ENCODE results near the gene BTBD9. TPM values are rescaled to one million over a fixed set of nuclear protein-coding genes. Genes with fewer than 3 reads are reported as not detected.
"Not testable (repeated sequence)": the region's sequence is repeated elsewhere in the genome, so short reads cannot be mapped to it uniquely, and the experiment has no call there.

BTBD9 gene
- total RNA-seq, 1 experiment from 2014 or later: 4.5 TPM

GRCh38 chr6:38144365-38144945 lies 495.3 kb downstream of the BTBD9 start:
- no peaks in the 10 kb centered on the region for H3K27me3 ChIP-seq
- peaks cover 6% of the 10 kb centered on the region for H3K36me3 ChIP-seq
- H3K9me3 ChIP-seq: no peaks in the 10 kb centered on the region
- no peak for DNase-seq
- no peak overlapping the region for H3K4me3 ChIP-seq

GRCh38 chr6:38143191-38144150 lies 496.3 kb downstream of the BTBD9 start:
- H3K27me3 ChIP-seq: no peaks in the 10 kb centered on the region
- no peak overlapping the region for H3K4me3 ChIP-seq
- no peaks in the 10 kb centered on the region for H3K9me3 ChIP-seq
- H3K36me3 ChIP-seq: peaks cover 4% of the 10 kb centered on the region
- DNase-seq: no peak

GRCh38 chr6:38142178-38142902 lies 497.4 kb downstream of the BTBD9 start:
- no peak for DNase-seq
- H3K36me3 ChIP-seq: peaks cover 3% of the 10 kb centered on the region
- no peaks in the 10 kb centered on the region for H3K9me3 ChIP-seq
- H3K4me3 ChIP-seq: no peak overlapping the region
- H3K27me3 ChIP-seq: no peaks in the 10 kb centered on the region

GRCh38 chr6:38141716-38142115 lies 498.0 kb downstream of the BTBD9 start:
- no peak overlapping the region for H3K4me3 ChIP-seq
- no peaks in the 10 kb centered on the region for H3K27me3 ChIP-seq
- H3K36me3 ChIP-seq: no peaks in the 10 kb centered on the region; the same call in 1 of the 2 replicates
- no peaks in the 10 kb centered on the region for H3K9me3 ChIP-seq
- DNase-seq: no peak

- Histone ChIP-seq H3K4me3 (no peak overlapping the region), H3K27me3 (no peaks in the 10 kb centered on the region), H3K9me3 (no peaks in the 10 kb centered on the region), H3K36me3 (no peaks in the 10 kb centered on the region)
- DNase-seq: no peak
Measured at GRCh38 chr6:38141085-38141484, 498.6 kb downstream of the BTBD9 start.

GRCh38 chr6:38138374-38138773 lies 501.4 kb downstream of the BTBD9 start:
- peaks cover 7% of the 10 kb centered on the region for H3K36me3 ChIP-seq
- H3K9me3 ChIP-seq: no peaks in the 10 kb centered on the region
- H3K27me3 ChIP-seq: no peaks in the 10 kb centered on the region
- no peak for DNase-seq
- no peak overlapping the region for H3K4me3 ChIP-seq

- Histone ChIP-seq H3K4me3 (no peak overlapping the region), H3K27me3 (no peaks in the 10 kb centered on the region), H3K36me3 (peaks cover 10% of the 10 kb centered on the region), H3K9me3 (no peaks in the 10 kb centered on the region)
- no peak for DNase-seq
Measured at GRCh38 chr6:38137608-38138265, 502.0 kb downstream of the BTBD9 start.

- no peaks in the 10 kb centered on the region for H3K27me3 ChIP-seq
- DNase-seq: peak; percentile 23
- H3K4me3 ChIP-seq: no peak overlapping the region
- H3K36me3 ChIP-seq: peaks cover 10% of the 10 kb centered on the region
- no peaks in the 10 kb centered on the region for H3K9me3 ChIP-seq
Measured at GRCh38 chr6:38136547-38136946, 503.2 kb downstream of the BTBD9 start.

- H3K4me3 ChIP-seq: no peak overlapping the region
- H3K27me3 ChIP-seq: no peaks in the 10 kb centered on the region
- no peaks in the 10 kb centered on the region for H3K9me3 ChIP-seq
- H3K36me3 ChIP-seq: peaks cover 10% of the 10 kb centered on the region
- no peak for DNase-seq
Measured at GRCh38 chr6:38134704-38135088, 505.0 kb downstream of the BTBD9 start.

- H3K4me3 ChIP-seq: no peak overlapping the region
- H3K9me3 ChIP-seq: no peaks in the 10 kb centered on the region
- H3K36me3 ChIP-seq: peaks cover 10% of the 10 kb centered on the region
- DNase-seq: no peak
- H3K27me3 ChIP-seq: no peaks in the 10 kb centered on the region
Measured at GRCh38 chr6:38133932-38134703, 505.6 kb downstream of the BTBD9 start.

- DNase-seq: peak; percentile 72
- Histone ChIP-seq H3K36me3 (peaks cover 13% of the 10 kb centered on the region), H3K9me3 (no peaks in the 10 kb centered on the region), H3K4me3 (no peak overlapping the region), H3K27me3 (no peaks in the 10 kb centered on the region)
Measured at GRCh38 chr6:38131527-38131965, 508.2 kb downstream of the BTBD9 start.

- DNase-seq: no peak
- H3K4me3 ChIP-seq: no peak overlapping the region
- peaks cover 9% of the 10 kb centered on the region for H3K36me3 ChIP-seq
- no peaks in the 10 kb centered on the region for H3K27me3 ChIP-seq
- H3K9me3 ChIP-seq: no peaks in the 10 kb centered on the region
Measured at GRCh38 chr6:38127284-38127683, 512.4 kb downstream of the BTBD9 start.

GRCh38 chr6:38124224-38124926 lies 515.4 kb downstream of the BTBD9 start:
- H3K9me3 ChIP-seq, DNase-seq, H3K27me3 ChIP-seq, H3K4me3 ChIP-seq: not testable (repeated sequence)
- H3K36me3 ChIP-seq: peaks cover 25% of the 10 kb centered on the region

- Histone ChIP-seq H3K4me3 (no peak overlapping the region), H3K36me3 (peaks cover 31% of the 10 kb centered on the region), H3K27me3 (no peaks in the 10 kb centered on the region), H3K9me3 (no peaks in the 10 kb centered on the region)
- no peak for DNase-seq
Measured at GRCh38 chr6:38119516-38119915, 520.2 kb downstream of the BTBD9 start.

- no peak overlapping the region for H3K4me3 ChIP-seq
- H3K27me3 ChIP-seq: no peaks in the 10 kb centered on the region
- peaks cover 31% of the 10 kb centered on the region for H3K36me3 ChIP-seq
- no peak for DNase-seq
- no peaks in the 10 kb centered on the region for H3K9me3 ChIP-seq
Measured at GRCh38 chr6:38118791-38119365, 520.9 kb downstream of the BTBD9 start.
